Pancreas (tissue), 10 donors: Measurements from ENCODE around the gene PPP3CA. TPM values are rescaled to one million over a fixed set of nuclear protein-coding genes. Genes with fewer than 3 reads are reported as not detected.

Source experiments
- ATAC-seq, 4 donors: fragments of 200-7000 bp; cut with Tn5 transposase; one replicate each; pipeline versions ENCODE4 v1.8.0 to v1.9.1; 2020; ENCODE audit warnings: mild to moderate bottlenecking in 4 of 4, moderate library complexity in 4 of 4
- DNase-seq, 6 donors: peaks; one replicate each; pipeline ENCODE4 v3.0.0-alpha.2; 2020
- FAIRE-seq: peaks from 2 replicates; lab custom pipeline; 2012; peaks lifted over from hg19 to GRCh38; lab: Jason Lieb, UNC
- H3K27ac ChIP-seq, 4 donors: fragments of 200-600 bp; sonication (generic); 1 replicate in 3 of 4; 2 replicates in 1 of 4; pipeline versions ENCODE4 v1.5.0 to v1.8.0; 2020
- H3K27me3 ChIP-seq, 4 donors: fragments of 200-600 bp; one replicate each; pipeline ENCODE4 v1.8.0; 2021
- H3K36me3 ChIP-seq, 3 donors: fragments of 200-600 bp; sonication (generic) in 1 of 3; one replicate each; pipeline versions ENCODE4 v1.5.0 to v1.8.0; 2020 to 2021
- H3K4me1 ChIP-seq, 3 donors: fragments of 200-600 bp; one replicate each; pipeline ENCODE4 v1.8.0; 2021
- H3K4me3 ChIP-seq, 4 donors: fragments of 200-600 bp; sonication (generic) in 2 of 4; one replicate each; pipeline versions ENCODE4 v1.5.0 to v1.8.0; 2020 to 2021
- H3K9me3 ChIP-seq, 4 donors: fragments of 200-600 bp; one replicate each; pipeline ENCODE4 v1.8.0; 2021
- WGBS, 2 donors: extraction: QIAGEN DNeasy Blood & Tissue Kit; methylation state at CpG; one replicate each; pipeline ENCODE4 v1.1.7; 2013; 5-methylcytosine and 5-hydroxymethylcytosine counted together
- intact Hi-C, 3 donors: fragments of 100-400 bp; cut with DNase I; formaldehyde crosslinking; loops; one replicate each; pipeline versions ENCODE4 v1.11.1 to v1.14.2; 2022
- polyA plus RNA-seq, 2 donors: library from polyadenylated mRNA; stranded (reverse); fragments of 200-250 nt; gene quantifications; one replicate each; pipeline ENCODE4 v1.2.3, GENCODE V29; 2013
- total RNA-seq, 6 donors: library from RNA; stranded (reverse); fragmentation: NEBNext Ultra II Directional in 4 of 6; extraction: Animal tissue kit (Norgen Biotek cat#: 25700) in 4 of 6; gene quantifications; one replicate each; pipeline versions ENCODE4 v1.2.1 to v1.2.4, GENCODE V29; 2021 to 2023
- TF ChIP-seq, protein P1 (sequence below), 4 donors: fragments of 200-600 bp; sonication (generic) in 3 of 4; IDR thresholded peaks; one replicate each; pipeline versions ENCODE4 v1.5.0 to v1.8.0; 2021; ENCODE audit warnings: antibody characterized with exemption in 4 of 4
- donor health status: healthy with polysubstance abuse.
- donor health status: DM: no; HTN: no; CAD: no; lungs with moderate emphysema.
- donor health status: DM: no; HTN: no; CAD: no.
- donor health status: control.
- donor health status: control.
- donor health status: Bipolar disorder and iron deficiency.
- donor health status: DM: yes; HTN: yes; CAD: no.
- donor health status: DM: no; HTN: no; CAD: no.
- donor health status: DM: no; HTN: no; CAD: no.
- donor health status: DM: yes; HTN: yes; CAD: no.

Gene PPP3CA
- total and polyA plus RNA-seq, 8 donors: 4.9 to 22.7 (median 10.3) TPM

DNA sequence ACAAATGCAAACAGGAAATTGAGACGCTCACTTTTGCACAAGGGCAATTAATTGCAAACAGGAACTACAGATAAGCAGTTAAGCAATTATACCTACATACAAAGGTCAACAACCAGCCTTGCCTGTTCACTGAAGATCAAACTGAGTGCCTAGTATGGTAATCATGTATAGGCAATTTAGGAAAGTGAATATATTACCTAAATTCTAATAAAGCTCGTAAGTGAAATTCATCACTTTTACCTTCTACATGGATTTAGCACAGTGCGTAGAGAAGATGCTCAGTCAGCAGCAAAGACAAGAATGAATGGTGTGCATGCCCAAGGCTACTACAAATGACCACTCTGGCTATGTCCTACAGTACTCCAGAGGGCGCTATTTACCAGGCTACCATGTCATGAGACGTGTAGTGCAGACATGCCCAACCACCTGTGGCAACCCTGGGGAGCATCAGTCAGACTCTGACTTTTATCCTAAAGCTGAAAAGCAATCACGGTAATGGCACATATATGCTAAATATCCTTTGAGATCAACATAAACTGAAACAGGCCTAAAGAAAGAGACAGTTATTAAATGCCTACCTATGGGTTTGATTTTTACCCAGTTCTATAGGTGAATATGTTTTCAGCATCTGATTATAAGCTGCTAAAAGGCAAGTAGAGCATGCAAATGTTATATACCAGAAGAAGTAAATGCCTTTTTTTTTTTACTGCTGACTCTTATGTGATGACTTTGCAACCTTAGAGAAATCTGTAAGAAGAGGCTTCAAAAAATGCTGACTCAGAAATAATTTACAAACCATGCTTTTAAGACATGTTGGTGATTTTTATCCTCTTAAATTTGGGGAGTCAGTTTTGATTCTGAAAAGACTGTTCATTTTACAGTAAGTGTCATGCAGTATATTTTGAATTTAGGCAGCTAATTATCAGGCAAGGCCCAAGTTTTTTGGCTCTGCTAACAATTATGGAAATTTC lies 178.0 kb downstream of the PPP3CA start:
- intact Hi-C loops: loop anchor here in 1 of 3 donors (10.0 kb wide), 1 partner anchor 565 kb away; no protein-coding TSS in a partner anchor
- ATAC-seq (peak; percentile 91 to 99 (median 98)), DNase-seq (peak in 4 of 6 donors; percentile 35 to 71 (median 58)), FAIRE-seq (no peak)
- Histone ChIP-seq H3K4me3 (no peak overlapping the region), H3K27ac (no peak overlapping the region), H3K4me1 (peaks cover 0 to 3% (median 3%) of the 10 kb centered on the region in 3 donors), H3K36me3 (no peaks in the 10 kb centered on the region), H3K27me3 (no peaks in the 10 kb centered on the region), H3K9me3 (no peaks in the 10 kb centered on the region)
- TF ChIP-seq, protein P1, sequence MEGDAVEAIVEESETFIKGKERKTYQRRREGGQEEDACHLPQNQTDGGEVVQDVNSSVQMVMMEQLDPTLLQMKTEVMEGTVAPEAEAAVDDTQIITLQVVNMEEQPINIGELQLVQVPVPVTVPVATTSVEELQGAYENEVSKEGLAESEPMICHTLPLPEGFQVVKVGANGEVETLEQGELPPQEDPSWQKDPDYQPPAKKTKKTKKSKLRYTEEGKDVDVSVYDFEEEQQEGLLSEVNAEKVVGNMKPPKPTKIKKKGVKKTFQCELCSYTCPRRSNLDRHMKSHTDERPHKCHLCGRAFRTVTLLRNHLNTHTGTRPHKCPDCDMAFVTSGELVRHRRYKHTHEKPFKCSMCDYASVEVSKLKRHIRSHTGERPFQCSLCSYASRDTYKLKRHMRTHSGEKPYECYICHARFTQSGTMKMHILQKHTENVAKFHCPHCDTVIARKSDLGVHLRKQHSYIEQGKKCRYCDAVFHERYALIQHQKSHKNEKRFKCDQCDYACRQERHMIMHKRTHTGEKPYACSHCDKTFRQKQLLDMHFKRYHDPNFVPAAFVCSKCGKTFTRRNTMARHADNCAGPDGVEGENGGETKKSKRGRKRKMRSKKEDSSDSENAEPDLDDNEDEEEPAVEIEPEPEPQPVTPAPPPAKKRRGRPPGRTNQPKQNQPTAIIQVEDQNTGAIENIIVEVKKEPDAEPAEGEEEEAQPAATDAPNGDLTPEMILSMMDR (IDR thresholded peaks at IDR 0.05): peak in 3 of 4 donors; percentile 30 to 69 (median 63)
- 25 to 33% methylated on average over 6 of the region's 6 CpGs for WGBS, 2 donors

GRCh38 chr4:101163936-101164335 lies 183.4 kb downstream of the PPP3CA start:
- peaks cover 0 to under 1% (median 0%) of the 10 kb centered on the region in 3 donors for H3K4me1 ChIP-seq
- no peaks in the 10 kb centered on the region for H3K27me3 ChIP-seq
- TF ChIP-seq, protein P1 (IDR thresholded peaks at IDR 0.05): no peak
- FAIRE-seq (no peak), DNase-seq (no peak), ATAC-seq (no peak)
- H3K36me3 ChIP-seq: no peaks in the 10 kb centered on the region
- WGBS, 2 donors: 76 to 77% methylated on average over 1 of the region's 1 CpG
- intact Hi-C loops: loop anchor here in 1 of 3 donors (10.0 kb wide), 1 partner anchor 571 kb away; no protein-coding TSS in a partner anchor
- H3K9me3 ChIP-seq: no peaks in the 10 kb centered on the region
- H3K4me3 ChIP-seq: no peak overlapping the region
- no peak overlapping the region for H3K27ac ChIP-seq

DNA sequence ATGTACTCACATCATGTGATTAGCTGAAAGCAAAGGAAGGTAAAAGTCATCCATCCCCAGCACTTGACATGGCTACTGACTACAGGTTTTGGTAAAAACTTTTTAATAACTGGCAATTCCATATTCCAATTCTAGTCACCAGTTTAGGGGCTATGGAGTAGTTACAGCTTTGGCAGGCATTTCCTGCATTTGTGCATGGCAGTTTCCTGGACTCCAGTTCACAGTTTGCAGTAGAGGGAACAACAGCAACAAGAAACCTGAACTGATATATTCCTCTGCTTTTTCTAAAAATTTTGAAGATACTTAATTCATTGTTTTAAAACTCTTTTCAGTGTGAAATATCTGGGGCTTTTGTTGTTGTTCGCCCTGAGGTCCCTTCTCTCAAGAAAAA lies 184.3 kb downstream of the PPP3CA start:
- no peaks in the 10 kb centered on the region for H3K27me3 ChIP-seq
- intact Hi-C loops: loop anchor here in 1 of 3 donors (10.0 kb wide), 1 partner anchor 572 kb away; no protein-coding TSS in a partner anchor
- DNase-seq: no peak
- FAIRE-seq: no peak
- no peaks in the 10 kb centered on the region for H3K9me3 ChIP-seq
- TF ChIP-seq, protein P1 (IDR thresholded peaks at IDR 0.05): no peak
- no peak overlapping the region for H3K27ac ChIP-seq
- WGBS, 2 donors: 95 to 97% methylated on average over 1 of the region's 1 CpG
- H3K4me1 ChIP-seq: no peaks in the 10 kb centered on the region
- H3K4me3 ChIP-seq: no peak overlapping the region
- no peak for ATAC-seq
- no peaks in the 10 kb centered on the region for H3K36me3 ChIP-seq

GRCh38 chr4:101160792-101161592 lies 186.3 kb downstream of the PPP3CA start:
- no peaks in the 10 kb centered on the region for H3K27me3 ChIP-seq
- FAIRE-seq: peak; percentile 56
- no peak for ATAC-seq
- no peak for DNase-seq
- no peaks in the 10 kb centered on the region for H3K36me3 ChIP-seq
- H3K27ac ChIP-seq: no peak overlapping the region
- intact Hi-C loops: loop anchor here in 1 of 3 donors (10.0 kb wide), 1 partner anchor 574 kb away; no protein-coding TSS in a partner anchor
- H3K4me1 ChIP-seq: no peaks in the 10 kb centered on the region
- TF ChIP-seq, protein P1 (IDR thresholded peaks at IDR 0.05): no peak
- no peak overlapping the region for H3K4me3 ChIP-seq
- H3K9me3 ChIP-seq: no peaks in the 10 kb centered on the region
- WGBS, 2 donors: 86 to 90% methylated on average over 5 of the region's 5 CpGs
